ENCODE measurements around the gene CXCL1. TPM values are rescaled to one million over a fixed set of nuclear protein-coding genes. Genes with fewer than 3 reads are reported as not detected.
"Not testable (repeated sequence)": the region's sequence is repeated elsewhere in the genome, so short reads cannot be mapped to it uniquely, and the experiment has no call there.

Gene CXCL1
- total RNA-seq, 2 donors from 2014 or later, result not detected

GRCh38 chr4:73895201-73896175, 26.3 kb downstream of the CXCL1 start:
- no peaks in the 10 kb centered on the region for H3K36me3 Mint-ChIP-seq
- no peak overlapping the region for H3K27ac Mint-ChIP-seq
- DNase-seq (ENCODE audit: low spot score in 2 of 2), result no peak
- no peaks in the 10 kb centered on the region for H3K9me3 Mint-ChIP-seq
- no peak for ATAC-seq

- ATAC-seq, result no peak
- no peaks in the 10 kb centered on the region for H3K9me3 Mint-ChIP-seq
- no peaks in the 10 kb centered on the region for H3K36me3 Mint-ChIP-seq
- DNase-seq (ENCODE audit: low spot score in 2 of 2), result no peak
- H3K27ac Mint-ChIP-seq, result no peak overlapping the region
Measured at GRCh38 chr4:73896416-73896815, 27.2 kb downstream of the CXCL1 start.

- ATAC-seq (no peak), DNase-seq (ENCODE audit: low spot score in 2 of 2) (no peak)
- H3K27ac Mint-ChIP-seq, result no peak overlapping the region
- H3K9me3 Mint-ChIP-seq, result no peaks in the 10 kb centered on the region
- no peaks in the 10 kb centered on the region for H3K36me3 Mint-ChIP-seq
Measured at GRCh38 chr4:73897380-73898136, 28.4 kb downstream of the CXCL1 start.

- not testable (repeated sequence) for DNase-seq (ENCODE audit: low spot score in 2 of 2); H3K36me3 Mint-ChIP-seq; H3K27ac Mint-ChIP-seq; H3K9me3 Mint-ChIP-seq; ATAC-seq
Measured at GRCh38 chr4:73899338-73899737, 30.1 kb downstream of the CXCL1 start.

- Mint-ChIP-seq H3K27ac (no peak overlapping the region), H3K36me3 (no peaks in the 10 kb centered on the region), H3K9me3 (no peaks in the 10 kb centered on the region)
- DNase-seq (ENCODE audit: low spot score in 2 of 2) (no peak), ATAC-seq (no peak)
Measured at GRCh38 chr4:73901031-73901430, 31.8 kb downstream of the CXCL1 start.

- Mint-ChIP-seq H3K27ac (no peak overlapping the region), H3K9me3 (no peaks in the 10 kb centered on the region), H3K36me3 (no peaks in the 10 kb centered on the region)
- ATAC-seq, result no peak
- no peak for DNase-seq (ENCODE audit: low spot score in 2 of 2)
Measured at GRCh38 chr4:73902038-73902637, 32.9 kb downstream of the CXCL1 start.

- H3K36me3 Mint-ChIP-seq, result no peaks in the 10 kb centered on the region
- no peaks in the 10 kb centered on the region for H3K9me3 Mint-ChIP-seq
- ATAC-seq (no peak), DNase-seq (ENCODE audit: low spot score in 2 of 2) (no peak)
- H3K27ac Mint-ChIP-seq, result no peak overlapping the region
Measured at GRCh38 chr4:73902817-73903547, 33.8 kb downstream of the CXCL1 start.

- ATAC-seq (no peak), DNase-seq (ENCODE audit: low spot score in 2 of 2) (no peak)
- H3K36me3 Mint-ChIP-seq, result no peaks in the 10 kb centered on the region
- no peaks in the 10 kb centered on the region for H3K9me3 Mint-ChIP-seq
- H3K27ac Mint-ChIP-seq, result no peak overlapping the region
Measured at GRCh38 chr4:73904491-73904890, 35.3 kb downstream of the CXCL1 start.

- Mint-ChIP-seq H3K27ac (no peak overlapping the region), H3K36me3 (no peaks in the 10 kb centered on the region), H3K9me3 (no peaks in the 10 kb centered on the region)
- ATAC-seq (no peak), DNase-seq (ENCODE audit: low spot score in 2 of 2) (no peak)
Measured at GRCh38 chr4:73908965-73909364, 39.8 kb downstream of the CXCL1 start.

- ATAC-seq, result no peak
- no peaks in the 10 kb centered on the region for H3K9me3 Mint-ChIP-seq
- no peak for DNase-seq (ENCODE audit: low spot score in 2 of 2)
- no peaks in the 10 kb centered on the region for H3K36me3 Mint-ChIP-seq
- no peak overlapping the region for H3K27ac Mint-ChIP-seq
Measured at GRCh38 chr4:73911746-73912145, 42.6 kb downstream of the CXCL1 start.

GRCh38 chr4:73912191-73912590, 43.0 kb downstream of the CXCL1 start:
- H3K9me3 Mint-ChIP-seq, result no peaks in the 10 kb centered on the region
- DNase-seq (ENCODE audit: low spot score in 2 of 2) (no peak), ATAC-seq (no peak)
- no peak overlapping the region for H3K27ac Mint-ChIP-seq
- H3K36me3 Mint-ChIP-seq, result no peaks in the 10 kb centered on the region

GRCh38 chr4:73914071-73914470, 44.9 kb downstream of the CXCL1 start:
- no peaks in the 10 kb centered on the region for H3K36me3 Mint-ChIP-seq
- DNase-seq (ENCODE audit: low spot score in 2 of 2), result no peak
- H3K27ac Mint-ChIP-seq, result no peak overlapping the region
- no peak for ATAC-seq
- no peaks in the 10 kb centered on the region for H3K9me3 Mint-ChIP-seq

GRCh38 chr4:73916172-73916925, 47.2 kb downstream of the CXCL1 start:
- ATAC-seq, result no peak

GRCh38 chr4:73917081-73917501, 47.9 kb downstream of the CXCL1 start:
- H3K9me3 Mint-ChIP-seq, result no peaks in the 10 kb centered on the region
- no peak overlapping the region for H3K27ac Mint-ChIP-seq
- H3K36me3 Mint-ChIP-seq, result no peaks in the 10 kb centered on the region
- no peak for ATAC-seq
- no peak for DNase-seq (ENCODE audit: low spot score in 2 of 2)

More at GRCh38 chr4:73916172-73916925, 47.2 kb downstream of the CXCL1 start:
- DNase-seq (ENCODE audit: low spot score in 2 of 2), result no peak
- H3K9me3 Mint-ChIP-seq, result no peaks in the 10 kb centered on the region
- H3K36me3 Mint-ChIP-seq, result no peaks in the 10 kb centered on the region
- no peak overlapping the region for H3K27ac Mint-ChIP-seq

GRCh38 chr4:73918058-73918457, 48.9 kb downstream of the CXCL1 start:
- ATAC-seq, result no peak
- Mint-ChIP-seq H3K36me3 (no peaks in the 10 kb centered on the region), H3K27ac (no peak overlapping the region), H3K9me3 (no peaks in the 10 kb centered on the region)
- DNase-seq (ENCODE audit: low spot score in 2 of 2), result no peak

GRCh38 chr4:73919691-73920090, 50.5 kb downstream of the CXCL1 start:
- no peak for ATAC-seq
- no peaks in the 10 kb centered on the region for H3K36me3 Mint-ChIP-seq
- no peak for DNase-seq (ENCODE audit: low spot score in 2 of 2)
- H3K27ac Mint-ChIP-seq, result no peak overlapping the region
- no peaks in the 10 kb centered on the region for H3K9me3 Mint-ChIP-seq
